ENCODE measurements around the gene MGAT3. TPM values are rescaled to one million over a fixed set of nuclear protein-coding genes. Genes with fewer than 3 reads are reported as not detected.

Gene MGAT3
- total RNA-seq, 1 experiment from 2014 or later, result 5.0 TPM

GRCh38 chr22:39466228-39467006 is 9.6 kb downstream of the MGAT3 start:
- Histone ChIP-seq H4K91ac (ENCODE audit: insufficient read length, low read depth, low read length) (no peak overlapping the region), H4K8ac (replicated peaks; ENCODE audit: insufficient read length, low read depth, low read length) (no peak overlapping the region), H2BK5ac (ENCODE audit: insufficient read length, low read length) (no peak overlapping the region), H3K27ac (ENCODE audit: insufficient read length, low read depth, low read length) (no peak overlapping the region), H2BK15ac (ENCODE audit: low read depth, low read length) (no peak overlapping the region), H3K4me1 (ENCODE audit: insufficient read depth, low read length) (no peaks in the 10 kb centered on the region), H3K79me1 (ENCODE audit: insufficient read depth, low read depth, low read length, poor library complexity, severe bottlenecking) (no peaks in the 10 kb centered on the region), H3K23me2 (ENCODE audit: insufficient read length, low read depth, low read length, poor library complexity, severe bottlenecking) (no peaks in the 10 kb centered on the region), H4K20me1 (ENCODE audit: control insufficient read depth, insufficient read depth, insufficient read length) (peaks cover 2% of the 10 kb centered on the region), H3T11ph (ENCODE audit: low read length) (no peak overlapping the region), H3K4me2 (ENCODE audit: insufficient read depth, insufficient read length, low read length) (no peak overlapping the region), H3K9me3 (ENCODE audit: control insufficient read depth, low read depth, low read length) (no peaks in the 10 kb centered on the region), H2AK5ac (ENCODE audit: insufficient read length, low read length) (no peak overlapping the region), H3K79me2 (ENCODE audit: insufficient read depth, low read length) (no peaks in the 10 kb centered on the region), H3K27me3 (ENCODE audit: insufficient read depth, low read length) (no peaks in the 10 kb centered on the region), H3K23ac (ENCODE audit: insufficient read length, low read depth, low read length) (no peak overlapping the region), H2BK12ac (ENCODE audit: insufficient read length, low read depth, low read length) (no peak overlapping the region), H4K5ac (ENCODE audit: insufficient read length, low read depth, low read length) (no peak overlapping the region), H2BK120ac (ENCODE audit: low read depth, low read length, poor library complexity, severe bottlenecking) (no peak overlapping the region), H3K9ac (ENCODE audit: extremely low read depth, insufficient read length, low read length) (no peak overlapping the region), H3K56ac (ENCODE audit: insufficient read length, low read depth, low read length) (no peak overlapping the region), H3K4ac (ENCODE audit: low read depth, low read length) (no peak overlapping the region), H3K14ac (ENCODE audit: insufficient read depth, low read length) (no peak overlapping the region), H3K18ac (ENCODE audit: insufficient read length, low read depth, low read length) (no peak overlapping the region), H2BK20ac (ENCODE audit: low read depth, low read length, poor library complexity, severe bottlenecking) (no peak overlapping the region), H2AFZ (ENCODE audit: low read length) (no peak overlapping the region)
- no CpG with 5 or more reads among the region's 21 CpGs for WGBS (ENCODE audit: extremely low coverage, insufficient read length, low lambda C conversion rate)
- TF ChIP-seq, protein P1, sequence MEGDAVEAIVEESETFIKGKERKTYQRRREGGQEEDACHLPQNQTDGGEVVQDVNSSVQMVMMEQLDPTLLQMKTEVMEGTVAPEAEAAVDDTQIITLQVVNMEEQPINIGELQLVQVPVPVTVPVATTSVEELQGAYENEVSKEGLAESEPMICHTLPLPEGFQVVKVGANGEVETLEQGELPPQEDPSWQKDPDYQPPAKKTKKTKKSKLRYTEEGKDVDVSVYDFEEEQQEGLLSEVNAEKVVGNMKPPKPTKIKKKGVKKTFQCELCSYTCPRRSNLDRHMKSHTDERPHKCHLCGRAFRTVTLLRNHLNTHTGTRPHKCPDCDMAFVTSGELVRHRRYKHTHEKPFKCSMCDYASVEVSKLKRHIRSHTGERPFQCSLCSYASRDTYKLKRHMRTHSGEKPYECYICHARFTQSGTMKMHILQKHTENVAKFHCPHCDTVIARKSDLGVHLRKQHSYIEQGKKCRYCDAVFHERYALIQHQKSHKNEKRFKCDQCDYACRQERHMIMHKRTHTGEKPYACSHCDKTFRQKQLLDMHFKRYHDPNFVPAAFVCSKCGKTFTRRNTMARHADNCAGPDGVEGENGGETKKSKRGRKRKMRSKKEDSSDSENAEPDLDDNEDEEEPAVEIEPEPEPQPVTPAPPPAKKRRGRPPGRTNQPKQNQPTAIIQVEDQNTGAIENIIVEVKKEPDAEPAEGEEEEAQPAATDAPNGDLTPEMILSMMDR (conservative IDR thresholded peaks at IDR 0.05), result no peak
- H3K27ac Mint-ChIP-seq, result no peak overlapping the region; a peak in 1 of 7 replicates
- peaks cover 26% of the 10 kb centered on the region for H3K27me3 Mint-ChIP-seq (ENCODE audit: low read depth)
- no peak for DNase-seq
- H3K9me3 Mint-ChIP-seq, result no peaks in the 10 kb centered on the region
- peaks cover 14 to 27% of the 10 kb centered on the region in 2 experiments for H3K4me1 Mint-ChIP-seq
- H3K4me3 Mint-ChIP-seq, result no peak overlapping the region
- no peaks in the 10 kb centered on the region for H3K36me3 Mint-ChIP-seq (ENCODE audit: insufficient read depth in 1 of 3, low read depth in 3 of 3)

All from H9 (cell line).